BJ (cell line): ENCODE data around the gene FOXD4L3. TPM values are rescaled to one million over a fixed set of nuclear protein-coding genes. Genes with fewer than 3 reads are reported as not detected.

Experiments used
- polyA plus RNA-seq: library from polyadenylated mRNA; depleted of rRNA; stranded (reverse); fragments of >200 nt; gene quantifications from 2 replicates; pipeline ENCODE4 v1.2.3, GENCODE V29; 2011; rRNA removed

Gene FOXD4L3
- polyA plus RNA-seq, 1 experiment = not detected

Other genes starting within 250 kb of the FOXD4L3 start
- 8.1 and 22.5 TPM in 2 replicates for gene ZNG1C, start 60.9 kb upstream of the FOXD4L3 start, polyA plus RNA-seq
- 8.7 and 10.1 TPM in 2 replicates for gene PGM5, start 53.7 kb downstream of the FOXD4L3 start, polyA plus RNA-seq
- not detected in 2 replicates for gene TMEM252, start 238.0 kb downstream of the FOXD4L3 start, polyA plus RNA-seq